HK-2 (cell line): ENCODE results near the gene PTCH2.
A peak's percentile ranks its signal among the peaks of the same experiment; 100 is the strongest.
"Not testable (repeated sequence)": the region's sequence is repeated elsewhere in the genome, so short reads cannot be mapped to it uniquely, and the experiment has no call there.

ENCODE experiments used
- DNase-seq: peaks from one replicate; pipeline ENCODE4 v3.0.0-alpha.2; 2018; ENCODE audit not compliant: unreplicated experiment

PTCH2 gene

GRCh38 chr1:44842486-44842861 is 579 bp downstream of the PTCH2 start:
- DNase-seq = no peak

- DNase-seq = no peak
These were observed 3.5 kb downstream of the PTCH2 start for GRCh38 chr1:44839576-44839975.

GRCh38 chr1:44838294-44838693 is 4.8 kb downstream of the PTCH2 start:
- DNase-seq = not testable (repeated sequence)

- peak; percentile 78 for DNase-seq
These were observed 7.0 kb downstream of the PTCH2 start for GRCh38 chr1:44835738-44836675.

- no peak for DNase-seq
These were observed 8.7 kb downstream of the PTCH2 start for GRCh38 chr1:44834328-44834727.

- no peak for DNase-seq
These were observed 10.9 kb downstream of the PTCH2 start for GRCh38 chr1:44832056-44832705.

GRCh38 chr1:44831516-44831915 is 11.5 kb downstream of the PTCH2 start:
- DNase-seq = no peak

GRCh38 chr1:44830900-44831304 is 12.2 kb downstream of the PTCH2 start:
- DNase-seq = no peak

- DNase-seq = no peak
These were observed 13.3 kb downstream of the PTCH2 start for GRCh38 chr1:44829506-44830384.

- no peak for DNase-seq
These were observed 14.1 kb downstream of the PTCH2 start for GRCh38 chr1:44828841-44829440.

GRCh38 chr1:44828003-44828651 is 14.9 kb downstream of the PTCH2 start:
- DNase-seq = no peak

- no peak for DNase-seq
These were observed 15.7 kb downstream of the PTCH2 start for GRCh38 chr1:44827197-44828002.

- DNase-seq = no peak
These were observed 16.5 kb downstream of the PTCH2 start for GRCh38 chr1:44826375-44827196.

- DNase-seq = not testable (repeated sequence)
These were observed 18.7 kb downstream of the PTCH2 start for GRCh38 chr1:44824392-44824791.

- no peak for DNase-seq
These were observed 20.0 kb downstream of the PTCH2 start for GRCh38 chr1:44822981-44823451.

- no peak for DNase-seq
These were observed 20.8 kb downstream of the PTCH2 start for GRCh38 chr1:44822131-44822701.

GRCh38 chr1:44821240-44821715 is 21.8 kb downstream of the PTCH2 start:
- DNase-seq = no peak

GRCh38 chr1:44820328-44821239 is 22.5 kb downstream of the PTCH2 start:
- no peak for DNase-seq
